ENCODE data around the gene CDH16. TPM values are rescaled to one million over a fixed set of nuclear protein-coding genes. Genes with fewer than 3 reads are reported as not detected.

Gene CDH16
- total RNA-seq, 2 experiments from 2014 or later: not detected

- Mint-ChIP-seq H3K4me3 (no peak overlapping the region), H3K9me3 (no peaks in the 10 kb centered on the region), H3K27ac (no peak overlapping the region), H3K27me3 (peaks cover 6% of the 10 kb centered on the region), H3K4me1 (no peaks in the 10 kb centered on the region), H3K36me3 (ENCODE audit: low read depth) (no peaks in the 10 kb centered on the region)
- DNase-seq: no peak
- CTCF ChIA-PET: interaction anchor here (0.8 to 3.1 kb wide), 5 partner anchors 10 to 80 kb away, joined by 3 to 13 read pairs (median 3); no protein-coding TSS in a partner anchor
- POLR2A ChIA-PET: no interaction called here
Measured at GRCh38 chr16:66911801-66912200, 6.9 kb downstream of the CDH16 start.

DNA sequence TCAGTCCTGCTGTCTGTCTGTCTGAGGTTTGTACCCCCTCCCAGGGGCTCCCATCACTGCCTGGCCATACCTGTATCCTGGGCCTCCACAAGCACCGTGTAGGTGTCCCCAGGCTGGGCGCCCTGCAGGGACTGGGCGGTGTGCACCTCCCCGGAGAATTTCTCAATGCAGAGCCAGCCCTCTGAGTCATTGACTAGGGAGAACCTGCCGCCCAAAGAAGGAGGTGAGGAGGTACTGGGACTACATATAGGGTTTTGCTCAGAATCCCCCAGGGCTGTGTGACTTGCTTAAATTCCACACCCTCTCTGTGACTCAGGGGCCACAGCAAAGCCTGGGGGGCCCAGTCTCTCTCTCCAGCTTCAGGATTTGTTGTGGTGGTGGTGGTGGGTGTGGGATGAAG lies 7.6 kb downstream of the CDH16 start:
- Mint-ChIP-seq H3K27me3 (peaks cover 6% of the 10 kb centered on the region), H3K4me1 (peaks cover 5% of the 10 kb centered on the region), H3K4me3 (no peak overlapping the region), H3K36me3 (ENCODE audit: low read depth) (no peaks in the 10 kb centered on the region), H3K9me3 (no peaks in the 10 kb centered on the region), H3K27ac (no peak overlapping the region)
- CTCF ChIA-PET: interaction anchor here (0.5 to 3.1 kb wide), 9 partner anchors 10 to 138 kb away, joined by 3 to 13 read pairs (median 3); no protein-coding TSS in a partner anchor
- no peak for DNase-seq
- POLR2A ChIA-PET: interaction anchor here (0.6 kb wide), 1 partner anchor 37 kb away, joined by 3 read pairs; no protein-coding TSS in a partner anchor

GRCh38 chr16:66910175-66910940 lies 8.3 kb downstream of the CDH16 start:
- DNase-seq: no peak
- no peaks in the 10 kb centered on the region for H3K9me3 Mint-ChIP-seq
- ChIA-PET CTCF (interaction anchor here (0.5 to 3.1 kb wide), 12 partner anchors 9 to 139 kb away, joined by 3 to 13 read pairs (median 3); no protein-coding TSS in a partner anchor), POLR2A (interaction anchor here (0.6 kb wide), 1 partner anchor 575 kb away, joined by 4 read pairs; no protein-coding TSS in a partner anchor)
- H3K27ac Mint-ChIP-seq: no peak overlapping the region
- no peak overlapping the region for H3K4me3 Mint-ChIP-seq
- H3K4me1 Mint-ChIP-seq: peaks cover 12% of the 10 kb centered on the region
- H3K27me3 Mint-ChIP-seq: peaks cover 6% of the 10 kb centered on the region
- H3K36me3 Mint-ChIP-seq (ENCODE audit: low read depth): no peaks in the 10 kb centered on the region

DNA sequence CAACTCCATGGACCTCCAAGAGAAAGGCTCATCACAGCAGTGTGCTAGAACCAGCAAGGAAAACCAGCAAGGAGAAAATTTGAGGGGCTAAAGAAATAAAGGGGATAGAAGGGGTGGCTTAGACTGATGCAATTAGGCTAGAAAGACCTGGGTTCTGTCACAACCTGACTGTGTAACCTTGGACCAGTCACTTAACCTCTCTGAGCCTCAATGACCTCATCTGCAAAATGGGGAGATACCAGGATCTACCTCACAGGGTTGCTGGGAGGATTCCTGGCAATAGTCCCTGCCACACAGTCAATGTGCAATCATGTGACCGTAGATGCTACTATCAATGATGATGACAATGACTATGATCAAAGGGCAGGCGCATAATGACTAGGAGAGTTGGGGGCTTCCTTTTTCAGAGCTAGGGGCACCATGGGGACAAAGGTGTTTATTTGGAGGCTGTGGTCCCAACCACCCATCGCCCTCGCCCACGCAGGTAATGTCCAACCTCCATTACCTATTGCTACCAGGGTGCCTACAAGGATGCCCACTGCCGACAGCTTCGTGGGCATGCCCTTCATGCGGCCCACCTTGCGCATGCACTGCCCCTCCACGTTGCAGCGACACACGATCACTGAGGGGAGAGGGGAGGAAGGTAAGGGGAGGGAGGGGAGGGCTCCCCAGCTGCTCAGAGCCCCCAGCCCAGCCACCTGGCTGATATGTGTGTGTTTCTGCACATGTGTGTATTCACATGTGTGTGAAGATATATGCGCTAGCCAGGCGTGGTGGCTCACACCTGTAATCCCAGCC lies 9.7 kb downstream of the CDH16 start:
- ChIA-PET POLR2A (no interaction called here), CTCF (interaction anchor here (1.3 to 6.4 kb wide), 5 partner anchors 10 to 20 kb away, joined by 3 to 51 read pairs (median 12); no protein-coding TSS in a partner anchor)
- Mint-ChIP-seq H3K27ac (peak overlapping the region; percentile 38), H3K36me3 (ENCODE audit: low read depth) (no peaks in the 10 kb centered on the region), H3K4me3 (no peak overlapping the region), H3K27me3 (peaks cover 2% of the 10 kb centered on the region), H3K9me3 (no peaks in the 10 kb centered on the region), H3K4me1 (peaks cover 12% of the 10 kb centered on the region)
- no peak for DNase-seq

DNA sequence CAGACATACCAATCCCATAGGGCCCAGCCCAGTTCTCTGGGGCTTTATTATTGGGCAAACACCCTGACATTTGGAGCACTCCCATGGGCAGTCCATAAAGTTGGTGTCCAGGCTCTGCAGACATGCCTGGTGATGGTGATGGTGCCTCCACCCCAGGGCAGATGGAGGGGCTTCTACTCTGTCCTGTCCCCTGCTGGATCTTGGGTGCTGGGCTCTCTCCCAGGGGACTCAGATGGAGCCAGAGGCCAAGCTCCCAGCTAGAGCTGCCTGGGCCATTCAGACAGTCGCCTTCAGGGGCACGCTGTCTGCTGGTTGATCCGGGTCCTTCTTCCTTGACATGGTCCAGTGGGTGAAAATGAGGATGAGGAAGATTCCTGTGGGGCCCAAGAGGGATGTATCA lies 10.6 kb downstream of the CDH16 start:
- no peak for DNase-seq
- Mint-ChIP-seq H3K9me3 (no peaks in the 10 kb centered on the region), H3K27ac (no peak overlapping the region), H3K4me1 (peaks cover 12% of the 10 kb centered on the region), H3K36me3 (ENCODE audit: low read depth) (no peaks in the 10 kb centered on the region), H3K4me3 (no peak overlapping the region), H3K27me3 (peaks cover 2% of the 10 kb centered on the region)
- ChIA-PET POLR2A (no interaction called here), CTCF (interaction anchor here (1.3 to 6.4 kb wide), 2 partner anchors 14 to 20 kb away, joined by 3 to 51 read pairs; no protein-coding TSS in a partner anchor)

- H3K27me3 Mint-ChIP-seq: peaks cover 2% of the 10 kb centered on the region
Measured at GRCh38 chr16:66906916-66907836, 11.5 kb downstream of the CDH16 start.

DNA sequence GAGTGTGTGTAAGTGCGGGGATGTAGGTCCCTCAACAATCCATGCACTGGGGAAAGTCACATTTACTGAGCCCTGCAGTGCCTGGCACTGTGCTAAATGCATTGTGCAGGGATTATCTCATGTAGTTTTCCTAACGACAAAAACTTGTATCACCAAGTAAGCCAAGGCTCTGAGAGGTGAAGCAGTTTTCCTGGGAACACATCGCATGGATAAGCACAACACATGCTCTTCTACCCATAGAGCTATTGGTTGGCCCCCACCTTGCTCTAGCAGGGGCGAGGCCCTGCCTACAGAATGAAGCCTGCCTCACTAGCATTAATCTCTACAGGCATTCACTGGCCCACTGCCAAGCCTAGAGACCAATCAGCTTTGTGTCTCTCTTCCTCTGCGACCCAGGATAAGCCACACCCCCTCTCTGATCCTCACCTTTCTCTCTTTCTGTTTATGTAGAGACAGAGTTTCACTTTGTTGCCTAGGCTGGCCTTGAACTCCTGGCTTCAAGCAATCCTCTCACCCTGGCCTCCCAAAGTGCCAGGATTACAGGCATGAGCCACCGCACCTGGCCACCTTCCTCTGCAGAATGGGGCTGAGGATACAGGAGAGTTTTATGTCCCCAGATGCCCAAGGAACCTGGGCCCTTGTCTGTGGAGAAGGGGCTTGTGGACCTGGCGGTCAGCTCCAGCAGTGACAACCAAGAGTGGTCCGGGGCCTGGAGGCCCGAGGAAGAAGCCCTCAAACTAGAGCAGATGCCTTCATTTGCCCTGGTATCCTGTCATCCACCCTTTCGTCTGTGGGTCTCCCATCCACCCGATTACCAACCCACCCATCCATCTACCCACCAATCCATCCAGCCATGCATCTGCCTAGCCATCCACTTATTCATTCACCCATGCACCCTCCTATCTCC lies 12.8 kb downstream of the CDH16 start:
- Mint-ChIP-seq H3K36me3 (ENCODE audit: low read depth) (no peaks in the 10 kb centered on the region), H3K27ac (peak overlapping the region; percentile 73), H3K9me3 (no peaks in the 10 kb centered on the region), H3K27me3 (peaks cover 2% of the 10 kb centered on the region), H3K4me3 (no peak overlapping the region), H3K4me1 (peaks cover 12% of the 10 kb centered on the region)
- CTCF ChIA-PET: interaction anchor here (0.9 to 6.4 kb wide), 10 partner anchors 9 to 33 kb away, joined by 3 to 51 read pairs (median 4); no protein-coding TSS in a partner anchor
- peak; percentile 85 for DNase-seq
- POLR2A ChIA-PET: interaction anchor here (0.6 kb wide), 1 partner anchor 145 kb away, joined by 9 read pairs; no protein-coding TSS in a partner anchor

More at GRCh38 chr16:66906916-66907836, 11.5 kb downstream of the CDH16 start:
- Mint-ChIP-seq H3K36me3 (ENCODE audit: low read depth) (no peaks in the 10 kb centered on the region), H3K27ac (no peak overlapping the region), H3K9me3 (no peaks in the 10 kb centered on the region), H3K4me3 (no peak overlapping the region), H3K4me1 (peaks cover 12% of the 10 kb centered on the region)
- CTCF ChIA-PET: interaction anchor here (0.8 to 6.4 kb wide), 8 partner anchors 10 to 72 kb away, joined by 3 to 51 read pairs (median 4); no protein-coding TSS in a partner anchor
- POLR2A ChIA-PET: no interaction called here
- no peak for DNase-seq

DNA sequence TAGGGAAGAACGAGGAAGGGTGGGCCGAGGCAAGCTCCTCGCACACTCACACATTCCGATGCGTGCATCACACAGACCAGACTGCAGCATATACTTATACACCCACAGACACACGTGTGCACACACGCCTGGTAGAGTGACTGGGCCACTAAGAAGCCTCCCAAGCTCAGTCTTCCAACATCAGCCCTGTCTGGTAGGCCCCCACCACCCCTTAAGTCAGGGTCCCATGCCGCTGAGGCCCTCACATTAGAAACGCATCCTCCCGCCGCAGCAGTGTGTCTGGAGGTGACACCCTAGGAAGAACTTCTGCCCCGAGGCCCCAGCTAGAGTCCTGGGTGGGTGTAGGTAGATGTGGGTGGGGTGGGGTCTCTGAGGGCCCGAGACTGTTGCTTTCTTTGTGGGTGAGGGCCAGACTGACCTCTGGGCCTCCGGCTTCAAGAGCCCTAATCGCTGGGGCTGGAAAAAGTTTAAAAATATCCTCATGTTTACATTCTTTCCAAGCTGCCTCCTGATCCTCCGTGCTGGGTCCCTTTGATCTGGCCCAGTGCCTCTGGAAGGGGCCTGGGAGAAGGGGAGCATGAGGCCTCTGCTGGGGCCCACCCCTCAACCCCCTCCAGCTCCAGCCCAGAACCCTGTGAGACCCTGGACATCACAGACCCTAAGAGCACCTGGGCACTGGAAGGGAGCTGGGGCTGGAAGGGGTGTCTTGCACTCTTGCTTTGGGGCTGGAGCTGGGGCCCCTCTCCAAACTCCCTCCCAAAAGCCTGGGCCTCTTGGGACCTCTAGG lies 13.6 kb downstream of the CDH16 start:
- H3K36me3 Mint-ChIP-seq (ENCODE audit: low read depth): no peaks in the 10 kb centered on the region
- POLR2A ChIA-PET: no interaction called here
- peaks cover 12% of the 10 kb centered on the region for H3K4me1 Mint-ChIP-seq
- DNase-seq: no peak
- CTCF ChIA-PET: interaction anchor here (0.6 to 6.4 kb wide), 8 partner anchors 8 to 69 kb away, joined by 3 to 51 read pairs (median 5); partner anchors contain the start of gene RRAD
- H3K4me3 Mint-ChIP-seq: no peak overlapping the region
- H3K27me3 Mint-ChIP-seq: peaks cover 2% of the 10 kb centered on the region
- H3K9me3 Mint-ChIP-seq: no peaks in the 10 kb centered on the region
- peak overlapping the region; percentile 13 for H3K27ac Mint-ChIP-seq

GRCh38 chr16:66904428-66904845 lies 14.2 kb downstream of the CDH16 start:
- H3K27ac Mint-ChIP-seq: no peak overlapping the region
- H3K27me3 Mint-ChIP-seq: no peaks in the 10 kb centered on the region
- no peak for DNase-seq
- H3K9me3 Mint-ChIP-seq: no peaks in the 10 kb centered on the region
- ChIA-PET POLR2A (no interaction called here), CTCF (interaction anchor here (0.6 to 6.4 kb wide), 6 partner anchors 9 to 68 kb away, joined by 3 to 51 read pairs (median 5); partner anchors contain the start of gene RRAD)
- H3K4me3 Mint-ChIP-seq: no peak overlapping the region
- peaks cover 12% of the 10 kb centered on the region for H3K4me1 Mint-ChIP-seq
- H3K36me3 Mint-ChIP-seq (ENCODE audit: low read depth): no peaks in the 10 kb centered on the region

GRCh38 chr16:66903544-66904427 lies 14.9 kb downstream of the CDH16 start:
- no peak for DNase-seq
- no peaks in the 10 kb centered on the region for H3K27me3 Mint-ChIP-seq
- no peaks in the 10 kb centered on the region for H3K36me3 Mint-ChIP-seq (ENCODE audit: low read depth)
- no peak overlapping the region for H3K4me3 Mint-ChIP-seq
- H3K4me1 Mint-ChIP-seq: peaks cover 12% of the 10 kb centered on the region
- ChIA-PET POLR2A (no interaction called here), CTCF (interaction anchor here (0.6 to 6.4 kb wide), 7 partner anchors 9 to 314 kb away, joined by 3 to 51 read pairs (median 4); partner anchors contain the start of gene RRAD)
- H3K27ac Mint-ChIP-seq: no peak overlapping the region
- H3K9me3 Mint-ChIP-seq: no peaks in the 10 kb centered on the region
